ENCODE data around the gene TMEM163.
"Not testable (repeated sequence)": the region's sequence is repeated elsewhere in the genome, so short reads cannot be mapped to it uniquely, and the experiment has no call there.

TMEM163 gene

GRCh38 chr2:134621939-134622705 is 96.7 kb downstream of the TMEM163 start:
- DNase-seq (ENCODE audit: low read depth): no peak

- DNase-seq (ENCODE audit: low read depth): no peak
These were observed 99.5 kb downstream of the TMEM163 start for GRCh38 chr2:134619250-134619649.

GRCh38 chr2:134615480-134615879 is 103.3 kb downstream of the TMEM163 start:
- DNase-seq (ENCODE audit: low read depth): not testable (repeated sequence)

GRCh38 chr2:134611316-134611715 is 107.5 kb downstream of the TMEM163 start:
- no peak for DNase-seq (ENCODE audit: low read depth)

- no peak for DNase-seq (ENCODE audit: low read depth)
These were observed 107.9 kb downstream of the TMEM163 start for GRCh38 chr2:134610871-134611270.

GRCh38 chr2:134609924-134610513 is 108.8 kb downstream of the TMEM163 start:
- DNase-seq (ENCODE audit: low read depth): no peak

GRCh38 chr2:134603966-134604365 is 114.8 kb downstream of the TMEM163 start:
- no peak for DNase-seq (ENCODE audit: low read depth)

- DNase-seq (ENCODE audit: low read depth): no peak
These were observed 116.1 kb downstream of the TMEM163 start for GRCh38 chr2:134602666-134603065.

- DNase-seq (ENCODE audit: low read depth): no peak
These were observed 117.5 kb downstream of the TMEM163 start for GRCh38 chr2:134601264-134601663.

GRCh38 chr2:134600208-134600607 is 118.6 kb downstream of the TMEM163 start:
- no peak for DNase-seq (ENCODE audit: low read depth)

GRCh38 chr2:134599236-134599635 is 119.6 kb downstream of the TMEM163 start:
- DNase-seq (ENCODE audit: low read depth): no peak

GRCh38 chr2:134594399-134594798 is 124.4 kb downstream of the TMEM163 start:
- DNase-seq (ENCODE audit: low read depth): no peak

- no peak for DNase-seq (ENCODE audit: low read depth)
These were observed 125.3 kb downstream of the TMEM163 start for GRCh38 chr2:134593519-134593918.

- DNase-seq (ENCODE audit: low read depth): no peak
These were observed 126.4 kb downstream of the TMEM163 start for GRCh38 chr2:134592377-134592776.

GRCh38 chr2:134591526-134591925 is 127.3 kb downstream of the TMEM163 start:
- DNase-seq (ENCODE audit: low read depth): no peak

- DNase-seq (ENCODE audit: low read depth): no peak
These were observed 128.1 kb downstream of the TMEM163 start for GRCh38 chr2:134590679-134591078.

GRCh38 chr2:134589171-134590083 is 129.4 kb downstream of the TMEM163 start:
- DNase-seq (ENCODE audit: low read depth): not testable (repeated sequence)

GRCh38 chr2:134588556-134588955 is 130.2 kb downstream of the TMEM163 start:
- DNase-seq (ENCODE audit: low read depth): no peak

GRCh38 chr2:134586326-134586965 is 132.4 kb downstream of the TMEM163 start:
- no peak for DNase-seq (ENCODE audit: low read depth)

GRCh38 chr2:134583997-134584520 is 134.7 kb downstream of the TMEM163 start:
- DNase-seq (ENCODE audit: low read depth): no peak

GRCh38 chr2:134583462-134583861 is 135.3 kb downstream of the TMEM163 start:
- no peak for DNase-seq (ENCODE audit: low read depth)

- no peak for DNase-seq (ENCODE audit: low read depth)
These were observed 136.3 kb downstream of the TMEM163 start for GRCh38 chr2:134582547-134582899.
